Omental fat pad (tissue), 4 donors: ENCODE measurements around the gene YIPF4. TPM values are rescaled to one million over a fixed set of nuclear protein-coding genes. Genes with fewer than 3 reads are reported as not detected.
"Not testable (repeated sequence)": the region's sequence is repeated elsewhere in the genome, so short reads cannot be mapped to it uniquely, and the experiment has no call there.

ENCODE experiments used
- ATAC-seq: fragments of 150-250 bp; one replicate; pipeline ENCODE4 v1.9.1; 2016; ENCODE audit warnings: mild to moderate bottlenecking, moderate library complexity; ENCODE audit not compliant: low FRiP score
- DNase-seq: peaks from one replicate; pipeline ENCODE4 v3.0.0-alpha.2; 2019; ENCODE audit warnings: low spot score
- CTCF ChIP-seq, 3 donors: fragments of 450-650 bp; IDR thresholded peaks; one replicate each; pipeline ENCODE4 v1.5.1; 2016 to 2017; ENCODE audit warnings: antibody characterized with exemption in 3 of 3, mild to moderate bottlenecking in 3 of 3, moderate library complexity in 2 of 3
- total RNA-seq, 4 donors: library from RNA; depleted of rRNA; stranded (reverse); fragments of >200 nt; gene quantifications; one replicate each; pipeline ENCODE4 v1.1.0, GENCODE V29; 2016

Gene YIPF4
- total RNA-seq, 4 donors from 2014 or later: 12.2 to 33.9 (median 16.9) TPM

DNA sequence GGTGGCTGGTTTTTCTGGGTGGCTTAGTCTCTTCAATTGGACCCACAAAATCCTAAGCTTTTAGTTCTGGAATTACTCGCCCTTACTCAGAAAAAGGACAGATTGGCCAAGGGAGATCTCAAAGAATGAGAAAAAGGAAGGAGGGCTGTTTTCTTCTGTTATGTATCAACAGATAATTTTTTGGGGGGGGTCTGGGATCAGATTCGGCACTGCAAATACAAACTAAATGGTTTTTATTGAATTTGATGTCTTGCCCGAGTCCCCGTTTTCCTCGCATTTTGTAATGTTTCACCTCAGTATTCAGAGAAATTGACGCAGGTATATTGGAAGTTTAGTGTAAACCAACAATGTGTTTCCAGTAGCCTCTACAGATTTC, 762 bp downstream of the YIPF4 start:
- no peak for DNase-seq
- no peak for TF ChIP-seq CTCF (IDR thresholded peaks at IDR 0.05)
- ATAC-seq: no peak

DNA sequence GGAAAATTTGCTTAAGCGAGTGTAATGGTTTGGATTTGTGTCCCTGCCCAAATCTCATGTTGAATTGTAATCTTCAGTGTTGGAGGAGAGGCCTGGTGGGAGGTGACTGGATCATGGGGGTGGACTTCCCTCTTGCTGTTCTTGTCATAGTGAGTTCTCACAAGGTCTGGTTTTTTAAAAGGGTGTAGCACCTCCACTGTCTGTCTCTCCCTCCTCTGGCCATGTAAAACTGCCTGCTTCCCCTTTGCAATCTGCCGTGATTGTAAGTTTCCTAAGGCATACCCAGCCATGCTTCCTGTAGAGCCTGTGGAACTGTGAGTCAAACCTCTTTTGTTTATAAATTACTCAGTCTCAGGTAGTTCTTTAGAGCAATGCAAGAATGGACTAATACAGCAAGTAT, 6.6 kb downstream of the YIPF4 start:
- no peak for ATAC-seq

DNA sequence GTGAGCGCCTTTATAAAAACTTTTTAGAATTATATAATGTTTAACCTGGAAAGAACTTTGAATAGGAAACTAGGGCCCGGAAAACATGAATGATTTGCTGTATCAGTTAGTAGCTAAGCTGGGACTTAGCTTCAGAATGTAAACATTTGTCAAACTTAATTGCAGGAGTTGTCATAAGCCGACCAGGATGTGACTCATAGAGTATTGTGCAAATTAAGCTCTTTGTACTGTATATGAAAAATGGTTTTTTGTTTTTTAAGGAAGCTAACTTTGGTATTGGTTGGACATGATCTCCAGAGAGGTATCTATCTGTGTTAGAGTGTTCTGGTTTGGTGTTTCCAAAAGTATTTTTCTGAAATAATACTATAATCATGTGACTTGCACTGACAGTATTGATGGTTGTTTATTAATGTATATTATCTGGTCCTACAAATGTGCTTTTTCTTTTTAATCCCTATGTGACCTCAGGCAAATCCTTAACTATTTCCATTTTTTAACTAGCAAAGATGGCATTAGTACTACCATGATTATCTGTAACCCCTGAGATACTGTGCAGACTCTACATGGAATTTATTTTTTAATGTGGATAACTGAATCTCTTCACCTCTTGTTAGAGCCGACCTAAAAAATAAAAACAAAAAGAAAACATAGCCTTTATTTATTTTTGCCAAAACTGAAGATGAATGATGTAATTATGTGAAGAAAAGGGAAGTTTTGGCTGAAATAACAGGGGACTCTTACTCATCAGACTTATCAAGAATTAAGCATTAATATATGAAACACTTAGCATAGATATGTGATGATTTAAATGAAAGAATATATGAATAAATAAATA, 11.7 kb downstream of the YIPF4 start:
- DNase-seq (no peak), ATAC-seq (peak; percentile 57)
- no peak for TF ChIP-seq CTCF (IDR thresholded peaks at IDR 0.05)

More for the DNA sequence above, 6.6 kb downstream of the YIPF4 start:
- no peak for TF ChIP-seq CTCF (IDR thresholded peaks at IDR 0.05)
- DNase-seq: no peak

GRCh38 chr2:32290000-32290339, 12.3 kb downstream of the YIPF4 start:
- no peak for DNase-seq
- ATAC-seq: no peak
- no peak for TF ChIP-seq CTCF (IDR thresholded peaks at IDR 0.05)

- TF ChIP-seq CTCF (IDR thresholded peaks at IDR 0.05): no peak
- no peak for ATAC-seq
Observed at GRCh38 chr2:32291746-32292145, 14.0 kb downstream of the YIPF4 start.

DNA sequence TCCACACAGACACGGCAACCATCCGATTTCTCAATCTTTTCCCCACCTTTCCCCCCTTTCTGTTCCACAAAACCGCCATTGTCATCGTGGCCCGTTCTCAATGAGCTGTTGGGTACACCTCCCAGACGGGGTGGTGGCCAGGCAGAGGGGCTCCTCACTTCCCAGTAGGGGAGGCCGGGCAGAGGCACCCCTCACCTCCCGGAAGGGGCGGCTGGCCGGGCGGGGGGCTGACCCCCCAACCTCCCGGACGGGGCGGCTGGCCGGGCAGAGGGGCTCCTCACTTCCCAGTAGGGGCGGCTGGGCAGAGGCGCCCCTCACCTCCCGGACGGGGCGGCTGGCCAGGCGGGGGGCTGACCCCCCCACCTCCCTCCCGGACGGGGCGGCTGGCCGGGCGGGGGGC, 15.8 kb downstream of the YIPF4 start:
- not testable (repeated sequence) for ATAC-seq, DNase-seq

More at GRCh38 chr2:32291746-32292145, 14.0 kb downstream of the YIPF4 start:
- no peak for DNase-seq

- not testable (repeated sequence) for ATAC-seq, DNase-seq
Observed at GRCh38 chr2:32293966-32294562, 16.4 kb downstream of the YIPF4 start.

DNA sequence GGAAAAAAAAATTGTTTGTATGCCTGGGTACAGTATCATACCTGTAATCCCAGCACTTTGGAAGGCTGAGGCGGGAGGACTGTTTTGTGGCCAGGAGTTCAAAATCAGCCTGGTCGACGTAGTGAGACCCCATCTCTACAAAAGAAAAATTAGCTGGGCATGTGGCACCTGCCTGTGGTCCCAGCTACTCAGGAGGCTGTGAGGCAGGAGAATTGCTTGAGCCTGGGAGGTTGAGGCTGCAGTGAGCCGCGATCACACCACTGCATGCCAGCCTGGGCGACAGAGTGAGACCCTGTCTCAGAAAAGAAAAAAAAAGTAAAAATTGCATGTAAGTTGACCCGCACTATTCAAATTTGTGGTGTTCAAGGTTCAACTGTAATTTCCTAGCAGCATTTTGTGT, 32.9 kb downstream of the YIPF4 start:
- no peak for DNase-seq
- no peak for TF ChIP-seq CTCF (IDR thresholded peaks at IDR 0.05)

More for the DNA sequence above, 32.9 kb downstream of the YIPF4 start:
- no peak for ATAC-seq
